Measurements from ENCODE around the gene TMEM255B.

- TF ChIP-seq EZH2 (IDR thresholded peaks at IDR 0.05; ENCODE audit: low read length) (no peak), CTCF (optimal IDR thresholded peaks at IDR 0.05 in 1 of 3, IDR thresholded peaks at IDR 0.05 in 1 of 3, conservative IDR thresholded peaks at IDR 0.05 in 1 of 3; ENCODE audit: extremely low read depth in 1 of 3, insufficient read depth in 2 of 3, low read length in 3 of 3) (no peak)
These were observed 8.2 kb upstream of the TMEM255B start for GRCh38 chr13:113750554-113751399.
